ENCODE measurements around the gene NREP.

Gene NREP, protein sequence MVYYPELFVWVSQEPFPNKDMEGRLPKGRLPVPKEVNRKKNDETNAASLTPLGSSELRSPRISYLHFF

GRCh38 chr5:111756581-111757354 lies at the start of gene NREP:
NREP (minus strand) TSS chr5:111757194; CDS start chr5:111755772, 1,422 bp downstream.
- peak in 1 of 2 donors; percentile 48 for DNase-seq (ENCODE audit: low read depth in 2 of 2)
- TF ChIP-seq, protein P1, sequence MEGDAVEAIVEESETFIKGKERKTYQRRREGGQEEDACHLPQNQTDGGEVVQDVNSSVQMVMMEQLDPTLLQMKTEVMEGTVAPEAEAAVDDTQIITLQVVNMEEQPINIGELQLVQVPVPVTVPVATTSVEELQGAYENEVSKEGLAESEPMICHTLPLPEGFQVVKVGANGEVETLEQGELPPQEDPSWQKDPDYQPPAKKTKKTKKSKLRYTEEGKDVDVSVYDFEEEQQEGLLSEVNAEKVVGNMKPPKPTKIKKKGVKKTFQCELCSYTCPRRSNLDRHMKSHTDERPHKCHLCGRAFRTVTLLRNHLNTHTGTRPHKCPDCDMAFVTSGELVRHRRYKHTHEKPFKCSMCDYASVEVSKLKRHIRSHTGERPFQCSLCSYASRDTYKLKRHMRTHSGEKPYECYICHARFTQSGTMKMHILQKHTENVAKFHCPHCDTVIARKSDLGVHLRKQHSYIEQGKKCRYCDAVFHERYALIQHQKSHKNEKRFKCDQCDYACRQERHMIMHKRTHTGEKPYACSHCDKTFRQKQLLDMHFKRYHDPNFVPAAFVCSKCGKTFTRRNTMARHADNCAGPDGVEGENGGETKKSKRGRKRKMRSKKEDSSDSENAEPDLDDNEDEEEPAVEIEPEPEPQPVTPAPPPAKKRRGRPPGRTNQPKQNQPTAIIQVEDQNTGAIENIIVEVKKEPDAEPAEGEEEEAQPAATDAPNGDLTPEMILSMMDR (IDR thresholded peaks at IDR 0.05; ENCODE audit: low read depth, low read length): no peak
- H3K4me3 ChIP-seq (replicated peaks in 1 of 2; ENCODE audit: low read depth in 2 of 2, low read length in 2 of 2): peak within 1 kb of the TSS; percentile 54 to 70

GRCh38 chr5:111806753-111807152 lies 49.8 kb upstream of the NREP start:
- no peak overlapping the region for H3K4me3 ChIP-seq (replicated peaks in 1 of 2; ENCODE audit: low read depth in 2 of 2, low read length in 2 of 2)
- TF ChIP-seq, protein P1 (IDR thresholded peaks at IDR 0.05; ENCODE audit: low read depth, low read length): no peak
- DNase-seq (ENCODE audit: low read depth in 2 of 2): no peak

- TF ChIP-seq, protein P1 (IDR thresholded peaks at IDR 0.05; ENCODE audit: low read depth, low read length): no peak
- H3K4me3 ChIP-seq (replicated peaks in 1 of 2; ENCODE audit: low read depth in 2 of 2, low read length in 2 of 2): no peak overlapping the region
- no peak for DNase-seq (ENCODE audit: low read depth in 2 of 2)
Observed at GRCh38 chr5:111806156-111806555, 49.2 kb upstream of the NREP start.

DNA sequence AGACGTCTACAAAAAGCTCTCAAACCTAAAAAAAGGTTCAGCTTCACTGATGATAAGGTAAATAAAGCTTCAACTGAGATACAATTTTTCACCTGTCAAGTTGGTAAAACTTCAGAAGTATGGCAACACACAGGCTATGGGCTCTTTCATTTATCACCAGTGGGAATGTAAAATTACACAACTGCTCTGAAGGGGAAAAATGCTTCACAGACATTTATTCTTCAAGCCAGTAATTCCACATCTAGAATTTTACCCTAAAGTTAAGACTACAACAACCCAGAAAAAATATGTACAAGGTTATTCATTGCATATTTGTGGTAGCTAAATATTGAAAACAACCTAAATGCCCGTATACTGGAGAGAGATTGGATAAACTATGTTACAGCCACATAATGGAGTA lies 48.1 kb upstream of the NREP start:
- H3K4me3 ChIP-seq (replicated peaks in 1 of 2; ENCODE audit: low read depth in 2 of 2, low read length in 2 of 2): no peak overlapping the region
- TF ChIP-seq, protein P1 (IDR thresholded peaks at IDR 0.05; ENCODE audit: low read depth, low read length): no peak
- DNase-seq (ENCODE audit: low read depth in 2 of 2): no peak

DNA sequence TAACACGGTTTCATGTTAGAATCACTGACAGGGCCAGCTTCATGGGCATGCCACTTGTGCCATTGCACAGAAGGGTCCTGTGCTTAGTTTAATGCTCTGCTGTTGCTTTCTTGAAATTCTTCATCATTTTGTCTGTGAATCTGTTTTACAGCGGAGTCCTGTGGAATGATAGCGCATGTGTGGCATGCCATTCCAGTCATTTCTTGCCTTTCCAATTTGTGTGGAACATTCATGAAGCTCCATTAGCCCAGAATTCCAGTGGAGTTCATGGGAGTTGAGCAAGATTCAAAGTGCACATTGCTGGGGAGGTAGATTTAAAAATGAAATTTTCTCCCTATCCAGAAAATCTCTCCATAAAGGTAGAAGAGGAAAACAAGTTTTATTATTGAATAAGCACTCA lies 43.4 kb upstream of the NREP start:
- no peak overlapping the region for H3K4me3 ChIP-seq (replicated peaks in 1 of 2; ENCODE audit: low read depth in 2 of 2, low read length in 2 of 2)
- TF ChIP-seq, protein P1 (IDR thresholded peaks at IDR 0.05; ENCODE audit: low read depth, low read length): no peak
- no peak for DNase-seq (ENCODE audit: low read depth in 2 of 2)

DNA sequence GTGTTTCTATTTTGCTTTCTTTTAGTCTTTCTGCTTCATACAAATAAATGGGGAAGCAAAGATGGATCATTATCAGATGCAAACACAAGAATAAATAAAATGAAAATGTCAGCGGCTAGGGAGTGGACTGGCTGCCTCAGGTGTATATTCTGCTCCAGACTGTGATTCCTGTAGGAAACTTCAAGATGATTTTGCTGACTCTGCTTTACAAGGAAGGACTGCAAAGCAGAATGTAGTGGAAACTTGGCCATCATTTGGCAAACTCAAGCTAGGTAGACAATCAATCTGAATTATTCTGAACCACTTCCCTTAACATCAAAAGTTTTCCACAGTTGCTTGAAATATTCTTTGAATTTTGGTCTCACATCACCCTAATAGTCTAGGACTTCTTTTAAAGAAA lies 38.1 kb upstream of the NREP start:
- TF ChIP-seq, protein P1 (IDR thresholded peaks at IDR 0.05; ENCODE audit: low read depth, low read length): no peak
- no peak overlapping the region for H3K4me3 ChIP-seq (replicated peaks in 1 of 2; ENCODE audit: low read depth in 2 of 2, low read length in 2 of 2)
- no peak for DNase-seq (ENCODE audit: low read depth in 2 of 2)
